GM12878 (cell line): ENCODE measurements around the gene PNMA1. TPM values are rescaled to one million over a fixed set of nuclear protein-coding genes. Genes with fewer than 3 reads are reported as not detected.

Experiments used
- ATAC-seq: fragments of 200-7000 bp; cut with Tn5 transposase; 3 replicates; pipeline ENCODE4 v1.9.1; 2020; ENCODE audit warnings: mild to moderate bottlenecking, moderate library complexity
- BruUV-seq: library from RNA; stranded (reverse); fragments of 400-500 nt; replicated peaks from 2 replicates; lab custom pipeline; 2021; lab: Mats Ljungman, UMichigan
- CTCF ChIA-PET: fragments of 300-600 bp; sonication (Branson Sonifier 250); formaldehyde crosslinking; extraction: SDS; loops from one replicate; lab custom pipeline; 2021; ENCODE audit warnings: inconsistent platforms; lab: Yijun Ruan, JAX
- POLR2A ChIA-PET: fragments of 350-600 bp; formaldehyde crosslinking; extraction: SDS; loops from one replicate; lab custom pipeline; 2021; ENCODE audit warnings: inconsistent platforms; lab: Charles Lee
- RAD21 ChIA-PET: fragments of 300-600 bp; sonication (Branson Sonifier 250); formaldehyde crosslinking; loops from one replicate; lab custom pipeline; 2023; ENCODE audit warnings: antibody characterized with exemption; ENCODE audit not compliant: unreplicated experiment; lab: Charles Lee
- SMC1A ChIA-PET: fragments of 300-600 bp; sonication (Branson Sonifier 250); formaldehyde crosslinking; loops from one replicate; lab custom pipeline; 2023; ENCODE audit not compliant: unreplicated experiment, uncharacterized antibody; lab: Charles Lee
- DNase-seq: peaks from one replicate; pipeline ENCODE4 v3.0.0-alpha.2; 2011; ENCODE audit warnings: low read depth, low spot score
- FAIRE-seq: peaks from 3 replicates; lab custom pipeline; 2011; peaks lifted over from hg19 to GRCh38; lab: Jason Lieb, UNC
- H2AFZ ChIP-seq: 2 replicates; pipeline ENCODE4 v1.6.0; 2011; ENCODE audit warnings: low read depth, low read length, control low read depth; ENCODE audit not compliant: control insufficient read depth
- H3K27ac ChIP-seq: 2 replicates; pipeline ENCODE4 v1.5.1; 2011; ENCODE audit warnings: control low read depth; ENCODE audit not compliant: control insufficient read depth, insufficient read depth
- H3K27me3 ChIP-seq, 2 experiments: replicated peaks in 1 of 2; 2 replicates each; pipeline versions ENCODE4 v1.6.0 to v1.6.1; 2011; ENCODE audit warnings: low read length in 1 of 2; ENCODE audit not compliant: control insufficient read depth in 2 of 2, insufficient read depth in 2 of 2
- H3K36me3 ChIP-seq, 2 experiments: 2 replicates each; pipeline ENCODE4 v1.5.1; 2011; ENCODE audit warnings: low read length in 1 of 2; ENCODE audit not compliant: control insufficient read depth in 2 of 2, insufficient read depth in 2 of 2
- H3K4me1 ChIP-seq: 2 replicates; pipeline ENCODE4 v1.6.1; 2011; ENCODE audit warnings: mild to moderate bottlenecking, low read length, moderate library complexity, mixed read lengths; ENCODE audit not compliant: control insufficient read depth, insufficient read depth
- H3K4me2 ChIP-seq: 2 replicates; pipeline ENCODE4 v1.6.0; 2011; ENCODE audit warnings: control low read depth; ENCODE audit not compliant: control insufficient read depth, insufficient read depth
- H3K4me3 ChIP-seq: fragments of 200-600 bp; sonication (generic); 2 replicates; pipeline ENCODE4 v1.5.1; 2016
- H3K79me2 ChIP-seq: 2 replicates; pipeline ENCODE4 v1.6.0; 2011; ENCODE audit warnings: low read length; ENCODE audit not compliant: control insufficient read depth, insufficient read depth
- H3K9ac ChIP-seq: 2 replicates; pipeline ENCODE4 v1.8.0; 2011; ENCODE audit warnings: low read length, control low read depth, mixed read lengths; ENCODE audit not compliant: control insufficient read depth, insufficient read depth
- H3K9me3 ChIP-seq: replicated peaks from 3 replicates; pipeline ENCODE4 v1.5.1; 2011; ENCODE audit warnings: mild to moderate bottlenecking, low read length; ENCODE audit not compliant: control insufficient read depth, insufficient read depth
- H4K20me1 ChIP-seq: 2 replicates; pipeline ENCODE4 v1.6.0; 2011; ENCODE audit not compliant: control insufficient read depth, insufficient read depth
- BCLAF1 ChIP-seq: fragments of 450-650 bp; IDR thresholded peaks from 2 replicates; pipeline ENCODE4 v1.6.1; 2017; ENCODE audit warnings: antibody characterized with exemption, mild to moderate bottlenecking, moderate library complexity
- CHD2 ChIP-seq: IDR thresholded peaks from 2 replicates; pipeline ENCODE4 v1.6.1; 2011; ENCODE audit warnings: low read depth, low read length, improper control_type of control experiment, borderline replicate concordance
- E2F4 ChIP-seq: IDR thresholded peaks from 2 replicates; pipeline ENCODE4 v1.6.1; 2012; ENCODE audit warnings: low read depth, low read length, improper control_type of control experiment
- HDGF ChIP-seq: fragments of 450-650 bp; IDR thresholded peaks from 2 replicates; pipeline ENCODE4 v1.6.1; 2016; ENCODE audit warnings: antibody characterized with exemption
- PML ChIP-seq: IDR thresholded peaks from 2 replicates; pipeline ENCODE4 v1.6.1; 2012; ENCODE audit warnings: low read length, inconsistent platforms
- POLR2AphosphoS5 ChIP-seq: IDR thresholded peaks from 2 replicates; pipeline ENCODE4 v1.6.1; 2011; ENCODE audit warnings: mild to moderate bottlenecking, low read length, inconsistent platforms
- RAD51 ChIP-seq: fragments of 450-650 bp; IDR thresholded peaks from 2 replicates; pipeline ENCODE4 v1.6.1; 2016; ENCODE audit warnings: moderate library complexity, mild to moderate bottlenecking, inconsistent platforms
- RELA ChIP-seq: fragments of 450-650 bp; IDR thresholded peaks from 2 replicates; pipeline ENCODE4 v1.8.0; 2014; ENCODE audit warnings: borderline replicate concordance; ENCODE audit not compliant: partially characterized antibody
- RELB ChIP-seq: fragments of 450-650 bp; IDR thresholded peaks from 2 replicates; pipeline ENCODE4 v1.6.1; 2017; ENCODE audit warnings: low read depth, mild to moderate bottlenecking, moderate library complexity
- RUNX3 ChIP-seq: IDR thresholded peaks from 2 replicates; pipeline ENCODE4 v1.6.1; 2012; ENCODE audit warnings: low read length, inconsistent platforms
- SMC3 ChIP-seq: IDR thresholded peaks from 2 replicates; pipeline ENCODE4 v1.6.1; 2011; ENCODE audit warnings: low read length, improper control_type of control experiment, borderline replicate concordance
- SREBF1 ChIP-seq: IDR thresholded peaks from 2 replicates; pipeline ENCODE4 v1.6.1; 2012; ENCODE audit warnings: mild to moderate bottlenecking, low read length
- TAF1 ChIP-seq: IDR thresholded peaks from 2 replicates; pipeline ENCODE4 v1.6.1; 2011; ENCODE audit warnings: mild to moderate bottlenecking, low read depth, low read length, borderline replicate concordance
- TARDBP ChIP-seq: IDR thresholded peaks from 2 replicates; pipeline ENCODE4 v1.6.1; 2016; ENCODE audit warnings: borderline replicate concordance
- USF1 ChIP-seq: IDR thresholded peaks from 2 replicates; pipeline ENCODE4 v1.6.1; 2011; ENCODE audit warnings: borderline replicate concordance, low read depth, mild to moderate bottlenecking, moderate library complexity, mixed read lengths, low read length; ENCODE audit not compliant: insufficient read depth; ENCODE audit errors: extremely low read length
- WGBS: methylation state at CpG from one replicate; pipeline ENCODE4 v1.1.6; 2016; ENCODE audit warnings: low lambda C conversion rate; ENCODE audit not compliant: insufficient replicate concordance, insufficient coverage; ENCODE audit errors: missing lambda C conversion rate; 5-methylcytosine and 5-hydroxymethylcytosine counted together
- in situ Hi-C: fragments of 300-500 bp; cut with MboI; formaldehyde crosslinking; loops from 9 replicates; pipeline ENCODE4 v1.14.3; 2018; ENCODE audit warnings: mixed read lengths
- intact Hi-C: fragments of 100-400 bp; cut with micrococcal nuclease; formaldehyde crosslinking; loops from one replicate; pipeline ENCODE4 v1.14.2; 2022; ENCODE audit not compliant: unreplicated experiment
- polyA plus RNA-seq, 11 experiments: library from polyadenylated mRNA; depleted of rRNA in 4 of 11; unstranded in 6 of 11; stranded (reverse) in 5 of 11; fragments of >200 nt; fragmentation: Nextera tagmentation in 4 of 11; fragmentation: Illumina TruSeq in 1 of 11; extraction: Ambion mirVana in 4 of 11; extraction: Trizol in 1 of 11; gene quantifications; 1 replicate in 1 of 11; 2 replicates in 10 of 11; pipeline versions ENCODE4 v1.2.1 to v1.2.3, GENCODE V29; 2011 to 2016; ENCODE audit warnings: inconsistent platforms in 2 of 11, missing spikeins in 2 of 11, low read depth in 1 of 11
- total RNA-seq, 4 experiments: library from RNA; depleted of rRNA in 3 of 4; stranded (reverse); fragments of >200 nt in 3 of 4; fragmentation: Illumina TruSeq in 1 of 4; extraction: Trizol in 1 of 4; gene quantifications; 2 replicates each; pipeline versions ENCODE4 v1.2.1 to v1.2.3, GENCODE V29; 2013 to 2021

Gene PNMA1
- total and polyA plus RNA-seq, 10 of the 15 experiments (the other 5 are each of a cell fraction or from before 2014, with no cell fraction given): 1.8 to 39.3 (median 11.1) TPM

GRCh38 chr14:73755434-73756014, 41.3 kb upstream of the PNMA1 start:
- intact Hi-C loops: no loop called here
- peaks cover 100% of the 10 kb centered on the region for H3K79me2 ChIP-seq
- ChIA-PET POLR2A (interaction anchor here (0.5 to 11.4 kb wide), 7 partner anchors 12 to 864 kb away, joined by 3 to 255 read pairs (median 8); no protein-coding TSS in a partner anchor), SMC1A (interaction anchor here (1.1 to 15.7 kb wide), 13 partner anchors 11 to 131 kb away, joined by 3 to 214 read pairs (median 5); partner anchors contain the start of gene ZNF410), RAD21 (interaction anchor here (0.6 to 25.6 kb wide), 7 partner anchors 12 to 329 kb away, joined by 3 to 710 read pairs (median 16); partner anchors contain the start of genes ACOT6, ALDH6A1 and PTGR2), CTCF (interaction anchor here (1.0 to 21.0 kb wide), 13 partner anchors 12 to 89 kb away, joined by 3 to 288 read pairs (median 12); no protein-coding TSS in a partner anchor)
- no peak for FAIRE-seq
- H3K4me2 ChIP-seq: peak overlapping the region; percentile 100
- peaks cover 2 to 15% of the 10 kb centered on the region in 2 experiments; a peak in 3 of 4 replicates for H3K36me3 ChIP-seq
- peaks cover 30% of the 10 kb centered on the region for H4K20me1 ChIP-seq
- no peak for DNase-seq
- 0% methylated on average over 5 of the region's 5 CpGs for WGBS
- peak overlapping the region; percentile 94 for H3K27ac ChIP-seq
- peaks cover 60% of the 10 kb centered on the region for H3K4me1 ChIP-seq
- H3K9ac ChIP-seq: peak overlapping the region; percentile 91
- no TSS peak for BruUV-seq
- H3K9me3 ChIP-seq: no peaks in the 10 kb centered on the region
- peak overlapping the region; percentile 83 for H3K4me3 ChIP-seq
- H2AFZ ChIP-seq: no peak overlapping the region
- ATAC-seq: 0 out of 3 replicates have a peak, but pooled peaks have one; percentile 0
- no peaks in the 10 kb centered on the region for H3K27me3 ChIP-seq
- in situ Hi-C loops: loop anchor here (25.0 kb wide), 2 partner anchors 1507 to 1782 kb away; no protein-coding TSS in a partner anchor
- TF ChIP-seq SREBF1 (no peak), PML (no peak), E2F4 (no peak), TARDBP (no peak), POLR2AphosphoS5 (no peak), RELA (no peak), TAF1 (peak; percentile 18; the same call in 1 of the 2 replicates), BCLAF1 (no peak), USF1 (peak; percentile 42), RELB (no peak; the same call in 1 of the 2 replicates), RAD51 (peak; percentile 71), RUNX3 (no peak), HDGF (no peak), CHD2 (0 out of 2 replicates have a peak, but pooled peaks have one; percentile 30), SMC3 (no peak)
